GM18498 (cell line): ENCODE measurements around the gene TBK1.

Experiments
- ATAC-seq: cut with Tn5 transposase; IDR thresholded peaks from one replicate; pipeline ENCODE4 v1.9.1; 2021; ENCODE audit warnings: mild to moderate bottlenecking, moderate library complexity; ENCODE audit not compliant: unreplicated experiment

TBK1 gene

GRCh38 chr12:64450711-64451486 is 1.0 kb upstream of the TBK1 start:
- ATAC-seq: no peak

- no peak for ATAC-seq
These were observed 824 bp downstream of the TBK1 start for GRCh38 chr12:64452559-64453329.

- ATAC-seq: no peak
These were observed 3.6 kb downstream of the TBK1 start for GRCh38 chr12:64455506-64455905.

GRCh38 chr12:64456119-64456518 is 4.2 kb downstream of the TBK1 start:
- ATAC-seq: no peak

- ATAC-seq: no peak
These were observed 5.1 kb downstream of the TBK1 start for GRCh38 chr12:64457032-64457431.

GRCh38 chr12:64457466-64457865 is 5.5 kb downstream of the TBK1 start:
- peak; percentile 69 for ATAC-seq

- no peak for ATAC-seq
These were observed 6.0 kb downstream of the TBK1 start for GRCh38 chr12:64457923-64458322.

GRCh38 chr12:64459394-64459891 is 7.5 kb downstream of the TBK1 start:
- peak; percentile 41 for ATAC-seq

GRCh38 chr12:64461634-64462414 is 9.9 kb downstream of the TBK1 start:
- ATAC-seq: no peak

GRCh38 chr12:64466178-64466577 is 14.3 kb downstream of the TBK1 start:
- ATAC-seq: no peak

- ATAC-seq: no peak
These were observed 17.0 kb downstream of the TBK1 start for GRCh38 chr12:64468966-64469365.

GRCh38 chr12:64469455-64470142 is 17.7 kb downstream of the TBK1 start:
- ATAC-seq: no peak

GRCh38 chr12:64470495-64470894 is 18.6 kb downstream of the TBK1 start:
- no peak for ATAC-seq

GRCh38 chr12:64473176-64473575 is 21.3 kb downstream of the TBK1 start:
- ATAC-seq: no peak

- no peak for ATAC-seq
These were observed 23.6 kb downstream of the TBK1 start for GRCh38 chr12:64475518-64475917.

GRCh38 chr12:64476844-64477243 is 24.9 kb downstream of the TBK1 start:
- ATAC-seq: no peak

- no peak for ATAC-seq
These were observed 26.7 kb downstream of the TBK1 start for GRCh38 chr12:64478661-64479060.

GRCh38 chr12:64480148-64480547 is 28.2 kb downstream of the TBK1 start:
- no peak for ATAC-seq

GRCh38 chr12:64486657-64487056 is 34.7 kb downstream of the TBK1 start:
- ATAC-seq: no peak

GRCh38 chr12:64491718-64492117 is 39.8 kb downstream of the TBK1 start:
- no peak for ATAC-seq

GRCh38 chr12:64493513-64493912 is 41.6 kb downstream of the TBK1 start:
- no peak for ATAC-seq
